Measurements from ENCODE around the gene ABTB2. TPM values are rescaled to one million over a fixed set of nuclear protein-coding genes. Genes with fewer than 3 reads are reported as not detected.

Gene ABTB2
- total RNA-seq, 2 experiments from 2014 or later, result 1.2 TPM

DNA sequence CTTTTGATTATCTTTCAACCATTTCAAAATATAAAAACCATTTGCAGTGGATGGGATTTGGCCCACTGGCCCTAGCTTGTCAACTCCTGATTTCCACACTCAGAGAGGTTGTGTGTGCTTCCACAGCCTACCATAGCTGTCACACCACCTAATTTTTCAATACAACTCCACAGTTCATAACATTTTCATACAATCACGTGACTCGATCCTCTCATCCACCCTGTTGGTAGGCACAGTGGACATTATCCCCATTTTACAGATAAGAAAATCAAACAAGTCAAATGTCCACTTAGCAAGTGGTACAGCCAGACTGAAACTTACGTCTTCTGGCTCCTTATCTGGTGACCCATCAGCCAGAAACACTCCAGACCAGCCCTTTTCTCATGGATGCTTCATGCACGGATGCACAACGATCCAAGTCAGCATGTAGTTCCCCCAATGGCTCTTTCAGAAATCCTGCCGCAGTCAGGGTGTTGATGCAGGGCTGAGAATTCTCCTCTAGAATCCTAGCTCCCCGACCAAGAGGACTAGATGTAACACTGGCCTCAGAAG, 88.0 kb downstream of the ABTB2 start:
- no peak for DNase-seq
- ATAC-seq, result no peak
- H3K4me3 Mint-ChIP-seq, result no peak overlapping the region
- ChIA-PET POLR2A (no interaction called here), CTCF (interaction anchor here (1.0 to 1.9 kb wide), 2 partner anchors 16 to 95 kb away, joined by 3 to 5 read pairs; no protein-coding TSS in a partner anchor)
- no peaks in the 10 kb centered on the region for H3K36me3 Mint-ChIP-seq (ENCODE audit: low read depth)
- peaks cover 1% of the 10 kb centered on the region for H3K27me3 Mint-ChIP-seq
- H3K27ac Mint-ChIP-seq, result no peak overlapping the region
- intact Hi-C loops (cut with DNase I, micrococcal nuclease), result no loop called here
- no peaks in the 10 kb centered on the region for H3K9me3 Mint-ChIP-seq (ENCODE audit: low read depth)
- H3K4me1 Mint-ChIP-seq, result peaks cover 10% of the 10 kb centered on the region

DNA sequence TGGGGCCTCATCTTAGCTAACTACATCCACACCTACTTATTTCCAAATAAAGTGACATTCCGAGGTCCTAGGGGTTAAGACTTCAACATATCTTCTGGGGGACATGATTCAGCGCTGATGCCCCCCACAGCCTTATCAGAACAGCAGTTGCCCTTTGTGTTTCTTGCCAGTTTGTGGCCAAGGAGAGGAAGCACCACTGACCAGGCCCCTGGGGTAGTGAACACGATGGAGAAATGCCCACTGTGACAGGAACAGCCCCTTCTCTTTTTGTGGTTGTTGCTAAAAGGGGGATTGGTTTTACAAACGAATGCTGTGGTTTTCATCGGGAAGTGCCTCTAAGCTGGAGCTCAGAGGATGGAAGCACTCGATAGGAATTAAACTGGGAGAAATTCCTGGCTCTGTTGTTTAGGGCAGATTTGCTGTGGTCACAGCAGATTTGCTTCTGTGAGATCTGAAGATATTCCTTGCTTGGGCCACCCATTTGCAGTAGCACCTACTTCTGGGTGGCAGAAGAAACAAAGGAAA, 88.8 kb downstream of the ABTB2 start:
- CTCF ChIA-PET, result interaction anchor here (1.9 kb wide), 1 partner anchor 15 kb away, joined by 5 read pairs; no protein-coding TSS in a partner anchor
- intact Hi-C loops (cut with DNase I, micrococcal nuclease), result no loop called here
- no peaks in the 10 kb centered on the region for H3K9me3 Mint-ChIP-seq (ENCODE audit: low read depth)
- no peak overlapping the region for H3K27ac Mint-ChIP-seq
- ATAC-seq (no peak), DNase-seq (no peak)
- POLR2A ChIA-PET, result no interaction called here
- H3K4me3 Mint-ChIP-seq, result no peak overlapping the region
- H3K4me1 Mint-ChIP-seq, result peaks cover 10% of the 10 kb centered on the region
- peaks cover 1% of the 10 kb centered on the region for H3K27me3 Mint-ChIP-seq
- no peaks in the 10 kb centered on the region for H3K36me3 Mint-ChIP-seq (ENCODE audit: low read depth)

GRCh38 chr11:34267417-34267816, 90.4 kb downstream of the ABTB2 start:
- CTCF ChIA-PET, result no interaction called here
- ATAC-seq, result no peak

DNA sequence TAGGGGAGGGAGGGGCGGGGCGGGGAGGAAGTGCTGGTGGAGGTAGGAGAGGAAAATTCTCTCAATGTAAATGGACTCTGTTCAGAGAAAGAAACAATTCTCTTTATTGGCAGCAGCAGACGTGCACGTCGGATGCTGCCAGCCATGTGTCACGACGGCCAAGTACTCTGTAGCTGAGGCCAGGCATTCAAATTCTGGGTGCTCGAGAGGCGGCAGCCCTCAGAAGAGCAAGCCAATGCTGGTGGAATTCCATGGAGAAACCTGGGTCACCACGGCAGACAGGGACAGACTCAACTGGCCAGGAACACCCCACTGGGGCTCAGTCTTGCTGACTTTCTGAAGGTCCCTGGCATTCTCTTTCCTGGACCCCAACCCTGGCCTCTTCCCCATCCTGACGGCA, 90.8 kb downstream of the ABTB2 start:
- intact Hi-C loops (cut with DNase I, micrococcal nuclease), result no loop called here
- CTCF ChIA-PET, result no interaction called here
- POLR2A ChIA-PET, result no interaction called here
- Mint-ChIP-seq H3K27ac (no peak overlapping the region), H3K36me3 (ENCODE audit: low read depth) (no peaks in the 10 kb centered on the region), H3K4me1 (peaks cover 10% of the 10 kb centered on the region), H3K27me3 (peaks cover 1% of the 10 kb centered on the region), H3K4me3 (no peak overlapping the region), H3K9me3 (ENCODE audit: low read depth) (no peaks in the 10 kb centered on the region)
- no peak for DNase-seq
- ATAC-seq, result no peak

More at GRCh38 chr11:34267417-34267816, 90.4 kb downstream of the ABTB2 start:
- intact Hi-C loops (cut with DNase I, micrococcal nuclease), result no loop called here
- no peak overlapping the region for H3K4me3 Mint-ChIP-seq
- H3K27ac Mint-ChIP-seq, result no peak overlapping the region
- no peaks in the 10 kb centered on the region for H3K36me3 Mint-ChIP-seq (ENCODE audit: low read depth)
- POLR2A ChIA-PET, result no interaction called here
- H3K9me3 Mint-ChIP-seq (ENCODE audit: low read depth), result no peaks in the 10 kb centered on the region
- H3K4me1 Mint-ChIP-seq, result peaks cover 10% of the 10 kb centered on the region
- peaks cover 1% of the 10 kb centered on the region for H3K27me3 Mint-ChIP-seq
- DNase-seq, result no peak

DNA sequence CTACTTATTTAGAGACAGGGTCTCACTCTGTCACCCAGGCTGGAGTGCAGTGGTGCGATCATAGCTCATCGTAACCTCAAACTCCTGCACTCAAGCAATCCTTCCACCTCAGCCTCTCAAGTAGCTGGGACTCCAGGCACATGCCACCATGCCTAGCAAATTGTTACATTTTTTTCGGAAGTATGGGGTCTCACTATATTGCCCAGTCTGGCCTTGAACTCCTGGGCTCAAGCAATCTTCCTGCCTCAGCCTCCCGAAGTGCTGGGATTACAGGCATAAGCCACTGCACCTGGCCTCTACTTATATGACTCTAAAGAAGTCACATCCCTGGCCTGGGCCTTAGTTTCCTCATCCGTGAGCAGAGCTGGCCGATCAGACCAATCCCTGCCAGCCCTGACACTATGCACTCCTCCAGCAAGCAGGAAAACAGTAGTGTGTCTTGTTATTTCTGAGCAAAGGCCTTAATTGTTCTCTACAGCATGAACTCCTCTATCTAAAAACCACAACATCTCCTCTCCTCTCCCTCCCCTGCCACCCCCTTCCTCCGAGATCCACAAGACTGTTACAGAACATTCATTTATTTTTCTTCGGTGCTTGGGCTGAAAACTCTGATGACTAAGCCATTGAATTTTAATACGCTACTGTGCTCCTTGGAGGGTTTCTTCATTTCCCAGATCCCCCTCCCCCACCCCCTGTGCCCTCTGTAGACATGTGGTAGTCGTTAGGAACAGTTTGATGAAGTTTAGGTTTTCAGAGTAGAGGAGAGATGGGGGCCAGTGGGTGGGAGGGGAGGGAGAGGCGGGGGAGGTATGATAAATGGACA, 91.5 kb downstream of the ABTB2 start:
- H3K27me3 Mint-ChIP-seq, result peaks cover 1% of the 10 kb centered on the region
- peaks cover 10% of the 10 kb centered on the region for H3K4me1 Mint-ChIP-seq
- no peaks in the 10 kb centered on the region for H3K36me3 Mint-ChIP-seq (ENCODE audit: low read depth)
- ATAC-seq (peak; percentile 23), DNase-seq (no peak)
- intact Hi-C loops (cut with DNase I, micrococcal nuclease), result no loop called here
- H3K9me3 Mint-ChIP-seq (ENCODE audit: low read depth), result no peaks in the 10 kb centered on the region
- ChIA-PET CTCF (no interaction called here), POLR2A (no interaction called here)
- no peak overlapping the region for H3K4me3 Mint-ChIP-seq
- H3K27ac Mint-ChIP-seq, result no peak overlapping the region

GRCh38 chr11:34264303-34265110, 93.3 kb downstream of the ABTB2 start:
- Mint-ChIP-seq H3K27me3 (no peaks in the 10 kb centered on the region), H3K4me3 (no peak overlapping the region), H3K4me1 (peaks cover 10% of the 10 kb centered on the region), H3K27ac (no peak overlapping the region), H3K9me3 (ENCODE audit: low read depth) (no peaks in the 10 kb centered on the region), H3K36me3 (ENCODE audit: low read depth) (no peaks in the 10 kb centered on the region)
- DNase-seq, result no peak
- POLR2A ChIA-PET, result no interaction called here
- intact Hi-C loops (cut with DNase I, micrococcal nuclease), result no loop called here
- CTCF ChIA-PET, result interaction anchor here (1.2 to 2.1 kb wide), 2 partner anchors 14 to 90 kb away, joined by 3 to 6 read pairs; no protein-coding TSS in a partner anchor
- ATAC-seq, result no peak

DNA sequence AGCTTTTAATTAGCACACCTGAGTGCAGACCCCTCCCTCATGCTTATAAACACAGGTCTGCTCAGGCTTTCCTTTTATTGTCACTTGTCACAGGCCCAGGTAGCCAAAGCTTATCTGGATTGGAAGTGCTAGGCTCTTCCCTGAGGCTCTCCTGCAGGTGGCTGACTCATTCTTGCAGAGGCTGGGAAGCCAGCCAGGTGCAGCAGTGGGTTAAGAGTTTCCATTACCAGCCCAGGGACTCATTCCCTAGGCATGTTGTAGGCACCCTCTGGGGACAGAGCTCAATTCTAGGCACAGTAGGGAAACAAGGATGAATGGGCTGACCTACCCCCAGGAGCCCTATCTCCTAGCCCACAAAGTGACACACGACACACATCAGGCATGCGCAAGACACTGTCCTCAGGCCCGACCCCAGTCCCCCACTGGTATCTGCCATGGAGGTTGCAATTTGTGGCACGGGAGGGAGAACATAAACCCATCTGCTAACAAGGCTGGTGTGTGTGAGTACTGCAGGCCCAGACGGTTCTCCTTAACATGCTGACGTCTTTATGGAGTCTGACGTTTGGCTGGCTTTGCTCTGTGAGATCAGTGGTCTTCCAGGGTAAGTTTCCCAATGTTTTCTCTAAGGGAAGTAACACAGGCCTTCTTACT, 94.2 kb downstream of the ABTB2 start:
- H3K4me3 Mint-ChIP-seq, result no peak overlapping the region
- ATAC-seq (no peak), DNase-seq (no peak)
- H3K27me3 Mint-ChIP-seq, result no peaks in the 10 kb centered on the region
- no peaks in the 10 kb centered on the region for H3K9me3 Mint-ChIP-seq (ENCODE audit: low read depth)
- no peaks in the 10 kb centered on the region for H3K36me3 Mint-ChIP-seq (ENCODE audit: low read depth)
- CTCF ChIA-PET, result interaction anchor here (0.6 to 2.1 kb wide), 2 partner anchors 80 to 89 kb away, joined by 4 to 6 read pairs; no protein-coding TSS in a partner anchor
- no peak overlapping the region for H3K27ac Mint-ChIP-seq
- POLR2A ChIA-PET, result interaction anchor here (0.6 kb wide), 1 partner anchor 23 kb away, joined by 4 read pairs; no protein-coding TSS in a partner anchor
- intact Hi-C loops (cut with DNase I, micrococcal nuclease), result no loop called here
- peaks cover 10% of the 10 kb centered on the region for H3K4me1 Mint-ChIP-seq

DNA sequence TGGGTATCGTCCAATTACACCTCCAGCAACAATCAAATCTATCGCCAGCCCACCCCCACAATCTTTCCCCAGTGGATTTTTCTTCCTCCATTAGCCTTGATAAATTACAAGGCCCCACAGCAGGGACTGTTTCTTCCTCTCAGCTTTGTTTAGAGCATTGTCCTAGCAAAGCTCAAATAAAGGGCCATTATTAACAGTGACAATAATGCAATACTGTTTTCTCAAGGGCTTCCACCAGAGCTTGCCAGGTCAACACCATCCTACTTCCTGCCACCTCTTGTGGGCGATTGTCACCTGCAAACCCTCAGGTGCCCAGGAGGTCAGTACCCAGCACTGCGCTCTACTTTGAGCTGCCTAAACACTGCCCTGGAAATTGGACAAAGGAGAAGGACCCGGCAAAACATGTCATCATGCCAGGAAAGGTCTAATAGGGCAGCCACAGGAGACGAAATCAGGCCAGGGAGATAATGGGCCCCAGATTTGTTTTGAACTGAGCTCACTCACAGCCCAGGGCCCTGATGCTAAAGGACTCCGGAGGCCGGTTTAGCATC, 95.2 kb downstream of the ABTB2 start:
- Mint-ChIP-seq H3K27ac (no peak overlapping the region), H3K4me3 (no peak overlapping the region), H3K27me3 (no peaks in the 10 kb centered on the region), H3K9me3 (ENCODE audit: low read depth) (no peaks in the 10 kb centered on the region), H3K4me1 (peaks cover 10% of the 10 kb centered on the region), H3K36me3 (ENCODE audit: low read depth) (no peaks in the 10 kb centered on the region)
- ATAC-seq (no peak), DNase-seq (no peak)
- POLR2A ChIA-PET, result interaction anchor here (0.6 kb wide), 1 partner anchor 24 kb away, joined by 4 read pairs; no protein-coding TSS in a partner anchor
- intact Hi-C loops (cut with DNase I, micrococcal nuclease), result no loop called here
- CTCF ChIA-PET, result interaction anchor here (0.6 to 2.1 kb wide), 2 partner anchors 81 to 88 kb away, joined by 4 to 6 read pairs; no protein-coding TSS in a partner anchor

DNA sequence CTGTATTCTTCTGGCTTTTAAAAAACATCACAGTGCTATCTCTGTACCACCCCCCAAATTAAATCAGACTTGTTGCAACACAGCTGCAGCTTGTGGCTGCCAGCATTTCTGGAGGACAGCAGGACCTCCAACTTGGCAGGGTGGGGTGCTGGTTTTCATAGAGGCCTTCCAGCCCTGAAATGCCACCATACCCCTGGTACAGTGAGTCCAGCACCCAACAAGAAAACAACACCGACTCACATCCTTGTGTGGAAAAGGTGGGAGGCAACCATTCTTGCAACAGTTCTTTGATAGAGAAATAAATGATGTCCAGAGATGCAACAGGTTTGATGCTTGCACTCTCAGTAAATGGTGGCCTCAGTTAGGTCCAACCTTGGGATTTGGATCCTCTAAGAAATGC, 96.0 kb downstream of the ABTB2 start:
- Mint-ChIP-seq H3K4me1 (peaks cover 8% of the 10 kb centered on the region), H3K4me3 (no peak overlapping the region), H3K27ac (no peak overlapping the region), H3K36me3 (ENCODE audit: low read depth) (no peaks in the 10 kb centered on the region), H3K9me3 (ENCODE audit: low read depth) (no peaks in the 10 kb centered on the region), H3K27me3 (no peaks in the 10 kb centered on the region)
- DNase-seq (no peak), ATAC-seq (no peak)
- intact Hi-C loops (cut with DNase I, micrococcal nuclease), result no loop called here
- CTCF ChIA-PET, result interaction anchor here (0.7 kb wide), 1 partner anchor 36 kb away, joined by 5 read pairs; no protein-coding TSS in a partner anchor
- POLR2A ChIA-PET, result interaction anchor here (1.2 kb wide), 1 partner anchor 95 kb away, joined by 3 read pairs; the partner anchor contains the start of gene ABTB2

DNA sequence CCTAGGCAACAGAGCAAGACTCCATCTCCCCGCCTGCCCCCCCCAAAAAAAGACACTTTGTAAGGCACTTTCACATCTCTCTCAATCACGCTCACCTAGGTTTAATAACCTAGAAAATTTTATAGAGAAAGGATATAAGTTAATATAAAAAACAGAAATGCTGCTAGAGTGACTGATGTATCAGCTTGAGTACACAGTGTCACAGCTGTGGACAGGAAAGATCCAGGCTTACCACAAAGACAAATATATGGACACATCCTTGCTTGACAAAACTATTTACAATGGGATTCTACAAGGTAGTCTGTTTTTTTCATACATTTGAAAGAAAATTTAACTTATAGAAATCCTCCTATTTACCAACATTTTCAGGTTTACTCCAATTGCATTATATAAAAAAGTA, 96.7 kb downstream of the ABTB2 start:
- POLR2A ChIA-PET, result interaction anchor here (1.2 kb wide), 1 partner anchor 96 kb away, joined by 3 read pairs; the partner anchor contains the start of gene ABTB2
- Mint-ChIP-seq H3K4me1 (peaks cover 2% of the 10 kb centered on the region), H3K27ac (no peak overlapping the region), H3K4me3 (no peak overlapping the region), H3K36me3 (ENCODE audit: low read depth) (no peaks in the 10 kb centered on the region), H3K9me3 (ENCODE audit: low read depth) (no peaks in the 10 kb centered on the region), H3K27me3 (no peaks in the 10 kb centered on the region)
- CTCF ChIA-PET, result interaction anchor here (0.7 kb wide), 1 partner anchor 35 kb away, joined by 5 read pairs; no protein-coding TSS in a partner anchor
- ATAC-seq (no peak), DNase-seq (no peak)
- intact Hi-C loops (cut with DNase I, micrococcal nuclease), result no loop called here
